ENCODE measurements around the gene BSDC1. TPM values are rescaled to one million over a fixed set of nuclear protein-coding genes. Genes with fewer than 3 reads are reported as not detected.
A peak's percentile ranks its signal among the peaks of the same experiment; 100 is the strongest.
"Not testable (repeated sequence)": the region's sequence is repeated elsewhere in the genome, so short reads cannot be mapped to it uniquely, and the experiment has no call there.

Gene BSDC1, protein sequence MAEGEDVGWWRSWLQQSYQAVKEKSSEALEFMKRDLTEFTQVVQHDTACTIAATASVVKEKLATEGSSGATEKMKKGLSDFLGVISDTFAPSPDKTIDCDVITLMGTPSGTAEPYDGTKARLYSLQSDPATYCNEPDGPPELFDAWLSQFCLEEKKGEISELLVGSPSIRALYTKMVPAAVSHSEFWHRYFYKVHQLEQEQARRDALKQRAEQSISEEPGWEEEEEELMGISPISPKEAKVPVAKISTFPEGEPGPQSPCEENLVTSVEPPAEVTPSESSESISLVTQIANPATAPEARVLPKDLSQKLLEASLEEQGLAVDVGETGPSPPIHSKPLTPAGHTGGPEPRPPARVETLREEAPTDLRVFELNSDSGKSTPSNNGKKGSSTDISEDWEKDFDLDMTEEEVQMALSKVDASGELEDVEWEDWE
- 48.3 and 54.4 TPM in 2 replicates for total RNA-seq (2014; rRNA removed; shearing (Covaris generic))

DNA sequence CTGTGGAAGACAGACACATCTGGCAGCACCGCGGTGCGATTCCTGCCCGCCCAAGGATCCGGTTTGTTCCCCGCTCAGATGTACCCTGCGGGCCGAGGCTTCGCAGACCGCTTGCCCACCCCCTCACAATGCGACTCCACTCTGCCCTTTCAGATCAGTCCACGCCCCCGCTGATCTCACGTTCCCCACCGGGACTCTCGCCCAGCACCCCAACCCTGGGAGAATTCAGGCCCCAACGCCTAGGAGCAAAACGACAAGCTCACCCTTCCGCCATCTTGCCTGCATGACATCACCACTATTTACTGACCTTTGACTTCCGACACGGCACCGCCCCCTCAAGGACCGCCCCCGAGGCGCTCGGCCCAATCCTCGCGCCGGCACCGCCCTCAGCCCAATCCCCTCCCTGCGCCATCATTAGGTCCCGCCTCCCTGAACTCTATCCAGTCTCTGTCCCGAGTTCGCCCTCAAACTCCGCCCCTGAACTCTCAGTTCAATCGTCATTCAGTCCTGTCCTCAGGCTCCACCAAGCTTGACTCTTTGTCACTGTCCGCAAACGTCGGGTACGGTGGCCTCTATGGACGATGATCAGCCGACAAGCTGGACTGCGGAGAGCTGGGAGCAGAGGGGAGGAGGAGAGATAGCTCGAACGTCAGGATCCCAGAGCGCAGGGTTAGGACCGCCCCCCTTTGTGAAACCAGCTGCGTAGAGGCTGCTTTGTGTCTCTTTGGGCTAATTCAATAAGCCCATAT, at the start of gene BSDC1:
TSS of gene BSDC1 (minus strand) at position 301 of the 749 bp plus-strand sequence. CDS start at position 274, 27 bp downstream.
- peak; percentile 99 for DNase-seq (ENCODE audit: low spot score)

DNA sequence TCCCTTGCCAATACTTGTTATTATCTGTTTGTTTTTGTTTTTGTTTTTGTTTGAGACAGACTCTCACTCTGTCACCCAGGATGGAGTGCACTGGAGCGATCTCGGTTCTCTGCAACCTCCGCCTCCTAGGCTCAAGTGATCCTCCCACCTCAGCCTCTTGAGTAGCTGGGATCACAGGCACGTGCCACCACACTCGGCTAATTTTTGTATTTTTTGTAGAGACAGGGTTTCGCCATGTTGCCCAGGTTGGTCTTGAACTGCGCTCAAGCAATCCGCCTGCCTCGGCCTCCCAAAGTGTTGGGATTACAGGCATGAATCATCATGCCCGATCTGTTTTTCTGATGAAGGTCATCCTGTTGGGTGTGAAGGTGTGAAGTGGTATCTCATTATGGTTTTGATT, 47.2 kb upstream of the BSDC1 start:
- not testable (repeated sequence) for DNase-seq (ENCODE audit: low spot score)

DNA sequence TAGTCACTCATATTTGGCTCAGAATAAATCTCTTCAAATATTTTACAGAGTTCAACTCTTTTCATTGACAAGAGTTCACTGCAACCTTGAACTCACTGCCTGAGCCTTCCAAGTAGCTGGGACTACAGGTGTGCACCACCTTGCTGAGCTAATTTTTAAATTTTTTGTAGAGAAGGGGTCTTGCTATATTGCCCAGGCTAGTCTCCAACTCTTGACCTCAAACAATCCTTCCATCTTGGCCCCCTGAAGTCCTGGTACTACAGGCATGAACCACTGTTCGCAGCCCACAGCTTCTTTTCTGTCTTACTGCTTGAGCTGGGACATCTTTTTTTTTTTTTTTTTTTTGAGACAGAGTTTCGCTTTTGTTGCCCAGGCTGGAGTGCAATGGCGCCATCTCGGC, 44.5 kb upstream of the BSDC1 start:
- not testable (repeated sequence) for DNase-seq (ENCODE audit: low spot score)

DNA sequence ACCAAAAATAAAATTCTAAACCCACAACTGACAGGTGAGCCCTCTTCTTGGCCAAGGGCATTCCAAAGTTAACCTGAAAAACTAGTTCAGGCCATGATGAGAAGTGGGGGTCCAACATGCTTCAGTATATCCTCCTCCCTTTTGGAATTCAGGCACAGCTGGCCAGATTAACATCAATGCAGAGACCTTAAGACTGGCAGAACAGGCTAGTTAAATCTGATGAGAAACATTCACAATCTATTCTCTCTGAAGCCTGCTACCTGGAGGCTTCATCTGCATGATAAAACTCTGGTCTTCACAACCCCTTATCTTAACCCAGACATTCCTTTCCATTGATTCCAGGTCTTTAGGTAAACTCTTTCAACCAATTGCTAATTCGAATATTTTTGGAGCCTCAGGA, 43.9 kb upstream of the BSDC1 start:
- no peak for DNase-seq (ENCODE audit: low spot score)

DNA sequence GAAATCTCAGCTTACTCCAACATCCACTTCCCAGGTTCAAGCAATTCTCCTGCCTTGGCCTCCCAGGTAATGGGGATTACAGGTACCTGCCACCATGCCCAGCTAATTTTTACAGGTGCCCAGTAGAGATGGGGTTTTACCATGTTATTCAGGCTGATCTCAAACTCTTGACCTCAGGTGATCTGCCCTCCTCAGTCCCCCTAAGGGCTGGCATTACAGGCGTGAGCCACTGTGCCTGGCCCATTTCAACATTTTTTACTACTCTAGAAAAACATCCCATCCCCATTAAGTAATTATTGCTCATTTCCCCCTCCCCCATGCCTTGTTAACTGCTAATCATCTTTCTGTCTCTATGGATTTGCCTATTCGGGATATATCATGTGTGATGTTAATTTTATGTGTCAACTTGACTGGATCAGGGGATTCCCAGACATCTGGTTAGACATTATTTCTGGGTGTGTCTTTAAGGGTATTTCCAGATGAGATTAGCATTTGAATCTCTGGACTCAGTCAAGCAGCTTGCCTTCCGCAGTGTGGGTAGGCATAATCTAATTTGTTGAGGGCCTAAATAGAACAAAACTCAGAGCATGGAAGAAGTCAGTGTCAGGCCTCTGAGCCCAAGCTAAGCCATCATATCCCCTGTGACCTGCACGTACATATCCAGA, 37.6 kb upstream of the BSDC1 start:
- DNase-seq (ENCODE audit: low spot score), result no peak

DNA sequence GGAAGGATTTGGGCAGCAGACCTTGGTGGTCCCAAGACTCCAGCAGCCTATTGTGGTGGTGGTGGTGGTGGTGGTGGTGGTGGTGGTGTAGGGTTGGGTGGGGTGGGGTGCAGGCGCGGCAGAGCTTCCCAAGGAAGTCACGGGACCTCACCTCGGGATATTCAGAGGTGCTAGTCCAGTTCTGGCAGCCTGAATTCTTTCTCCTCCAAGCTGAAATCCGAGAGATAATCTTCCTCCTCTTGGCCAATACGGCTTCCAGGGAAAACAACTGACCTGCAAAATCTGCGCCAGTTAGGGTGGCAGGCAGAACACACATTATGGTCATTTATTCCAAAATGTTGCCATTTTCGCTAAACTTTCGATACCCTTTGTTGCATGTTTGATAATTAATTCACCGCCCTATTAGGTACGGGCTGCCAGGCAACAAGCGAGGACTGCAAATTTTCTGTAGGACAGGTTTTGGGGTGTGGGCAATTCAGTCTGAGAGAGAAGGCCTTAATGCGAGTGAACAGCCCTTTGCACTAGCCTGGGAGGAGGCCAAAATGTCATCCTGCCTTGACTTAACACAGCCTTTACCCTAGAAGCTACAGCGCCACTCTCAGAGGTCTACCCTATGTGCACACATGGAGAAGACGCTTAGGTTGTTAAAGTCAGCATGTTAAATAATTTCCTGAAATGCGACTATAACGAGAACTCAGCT, 33.2 kb upstream of the BSDC1 start:
- no peak for DNase-seq (ENCODE audit: low spot score)

DNA sequence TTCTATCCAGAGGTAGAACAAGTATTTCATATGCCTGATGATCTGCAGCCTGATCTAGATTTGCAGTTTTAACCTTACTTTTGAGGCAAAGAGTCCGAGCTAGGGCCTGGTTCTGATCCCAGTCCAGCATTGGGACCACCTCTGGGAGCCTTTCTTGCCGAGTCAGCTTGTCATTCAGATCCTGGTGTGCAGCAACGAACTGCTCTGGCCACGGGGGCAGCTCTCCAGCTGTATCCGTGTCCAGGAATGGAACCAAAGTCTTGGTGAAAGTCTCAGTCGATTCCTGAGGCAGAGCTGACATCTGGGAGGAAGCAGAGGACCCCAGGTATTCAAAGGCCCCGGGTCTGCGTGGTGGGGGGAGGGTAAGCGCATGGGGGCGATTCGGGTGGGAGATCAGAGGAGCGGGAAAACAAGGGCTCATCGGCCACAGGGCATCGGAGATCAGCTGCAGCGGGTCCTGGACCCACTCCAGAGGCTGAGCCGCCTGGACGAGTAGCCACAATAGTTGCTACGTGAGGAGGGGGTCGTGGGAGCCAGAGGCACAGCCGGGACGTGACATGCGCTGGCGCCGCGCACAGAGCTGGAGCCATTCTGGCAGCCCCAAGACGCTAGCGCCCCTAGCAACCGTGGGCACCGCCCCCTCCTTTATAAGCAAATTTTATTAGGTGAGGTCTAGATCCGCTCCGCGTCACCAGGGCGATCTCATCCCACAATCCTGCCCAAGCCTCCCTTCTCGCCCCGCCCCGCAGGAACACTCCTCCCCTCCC, 32.4 kb upstream of the BSDC1 start:
- no peak for DNase-seq (ENCODE audit: low spot score)

DNA sequence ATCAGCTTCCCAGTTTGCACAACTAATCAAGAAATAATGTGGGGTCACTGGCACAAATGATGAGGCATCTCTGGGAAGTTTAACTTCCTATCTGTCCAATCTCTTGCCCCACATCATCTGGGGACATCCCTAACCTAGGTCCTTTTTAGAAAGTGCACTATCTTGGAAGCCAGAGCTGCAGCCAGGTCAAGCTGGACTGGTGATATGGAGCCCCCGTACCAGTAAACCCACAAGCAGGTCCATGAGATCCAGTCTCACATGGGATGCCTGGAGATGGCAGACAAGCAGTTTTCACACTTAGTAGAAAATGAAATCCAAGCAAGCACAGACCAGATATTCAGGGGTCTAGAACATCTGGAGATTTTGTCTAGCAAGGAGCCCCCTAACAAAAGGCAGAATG, 27.5 kb upstream of the BSDC1 start:
- no peak for DNase-seq (ENCODE audit: low spot score)

DNA sequence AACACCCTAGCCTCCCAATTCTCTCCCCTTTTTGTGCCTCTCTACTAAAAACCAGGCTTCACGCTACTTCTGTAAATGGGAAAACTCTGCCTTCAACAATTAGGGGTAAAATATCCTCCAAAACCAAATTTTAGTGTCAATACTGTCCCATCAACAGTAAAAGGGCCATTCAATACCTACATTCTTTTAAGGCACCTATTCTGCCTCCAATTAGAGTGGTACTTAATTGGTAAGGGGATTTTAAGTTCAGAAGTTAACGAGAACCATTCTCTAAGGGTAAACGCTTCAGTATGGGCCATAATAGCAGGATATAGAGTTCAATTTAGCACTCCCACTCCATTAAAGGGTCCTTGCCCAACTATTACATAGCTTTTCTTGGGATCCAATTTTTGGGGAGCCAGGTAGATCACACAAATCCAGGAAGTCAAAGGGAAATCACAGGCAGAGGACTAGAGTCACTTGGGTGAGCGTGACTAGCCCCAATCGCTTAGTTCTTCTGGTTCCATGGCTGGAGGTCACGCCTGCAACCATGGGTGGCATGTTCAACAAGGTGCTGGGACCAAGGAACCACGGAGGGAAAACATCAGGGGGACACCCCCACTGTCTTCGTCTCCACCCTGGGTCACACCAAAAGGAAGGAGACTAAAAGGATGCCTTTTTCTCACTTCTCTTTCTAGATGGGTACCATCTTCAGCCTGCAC, 20.1 kb upstream of the BSDC1 start:
- no peak for DNase-seq (ENCODE audit: low spot score)

DNA sequence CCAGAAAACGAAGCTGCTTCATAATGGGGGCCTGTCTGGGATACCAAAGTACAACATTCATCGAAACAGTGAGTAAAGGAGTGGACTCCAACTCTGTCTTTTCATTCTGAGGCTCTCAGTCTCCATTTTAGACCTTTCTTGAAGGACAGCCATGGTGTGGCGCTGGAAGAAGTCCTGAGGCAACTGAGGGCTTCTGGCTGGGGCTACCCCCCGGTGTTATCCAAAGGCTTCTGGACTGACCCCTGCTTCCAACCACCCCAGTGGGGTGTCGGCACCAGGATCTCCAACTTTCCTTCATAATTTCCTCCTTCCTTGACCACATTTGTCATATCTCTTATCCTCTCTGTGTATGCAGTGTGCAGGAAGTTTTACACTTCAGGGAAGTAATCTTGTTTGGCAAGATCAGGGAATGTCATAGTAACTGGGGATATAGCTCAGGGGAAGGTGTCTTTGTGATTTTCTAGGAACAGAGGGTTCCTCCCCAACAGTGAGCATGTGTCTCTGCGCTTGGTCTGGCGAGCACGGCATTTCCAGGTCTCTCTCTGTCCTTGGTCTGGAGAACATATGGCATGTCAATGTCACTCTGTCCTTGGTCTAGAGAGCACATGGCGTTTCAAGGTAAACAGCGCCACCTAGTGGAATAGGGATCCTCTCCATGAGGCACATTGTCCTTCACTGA, 19.4 kb upstream of the BSDC1 start:
- DNase-seq (ENCODE audit: low spot score), result peak; percentile 90

DNA sequence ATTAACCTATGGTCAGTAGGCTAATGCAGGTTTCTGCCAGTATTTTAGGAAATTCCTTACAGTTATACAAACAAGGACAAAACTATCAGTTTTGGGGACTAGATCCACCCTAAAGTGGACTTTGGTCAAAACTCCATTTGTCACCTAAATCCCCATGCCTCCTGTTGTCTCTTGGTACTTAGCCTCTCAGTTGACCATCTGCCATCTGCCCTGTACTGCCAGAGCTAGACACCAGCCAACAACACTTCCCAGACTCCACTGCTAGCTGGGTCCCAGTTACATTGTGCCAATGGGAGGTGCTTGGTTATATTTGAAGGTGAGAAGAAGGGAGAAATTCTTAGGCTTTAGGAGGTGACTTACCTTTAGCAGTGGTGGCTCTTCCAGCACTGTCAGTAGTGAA, 17.0 kb upstream of the BSDC1 start:
- no peak for DNase-seq (ENCODE audit: low spot score)

DNA sequence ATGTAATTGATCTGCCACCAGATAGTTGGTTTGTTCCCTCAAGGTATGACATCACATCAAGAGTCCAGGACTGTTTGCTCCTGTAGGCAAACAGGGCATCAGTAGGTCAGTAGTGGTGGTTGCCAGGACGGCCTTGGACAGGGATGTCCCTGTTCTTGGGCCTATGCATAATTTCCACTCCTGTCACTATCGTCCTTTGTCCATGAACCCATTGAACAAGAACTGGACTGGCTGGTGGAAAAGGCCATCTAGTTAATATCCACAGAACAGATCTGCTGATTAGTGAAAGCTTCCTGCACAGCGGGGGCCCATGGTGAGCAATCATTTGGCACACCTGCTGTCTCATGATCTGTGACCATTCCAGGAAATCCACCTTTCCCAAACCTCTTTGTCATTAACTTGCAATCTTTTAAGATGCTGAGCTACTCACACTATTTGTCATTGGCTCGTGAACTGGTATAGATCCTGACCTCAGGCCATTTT, 12.4 kb upstream of the BSDC1 start:
- no peak for DNase-seq (ENCODE audit: low spot score)

DNA sequence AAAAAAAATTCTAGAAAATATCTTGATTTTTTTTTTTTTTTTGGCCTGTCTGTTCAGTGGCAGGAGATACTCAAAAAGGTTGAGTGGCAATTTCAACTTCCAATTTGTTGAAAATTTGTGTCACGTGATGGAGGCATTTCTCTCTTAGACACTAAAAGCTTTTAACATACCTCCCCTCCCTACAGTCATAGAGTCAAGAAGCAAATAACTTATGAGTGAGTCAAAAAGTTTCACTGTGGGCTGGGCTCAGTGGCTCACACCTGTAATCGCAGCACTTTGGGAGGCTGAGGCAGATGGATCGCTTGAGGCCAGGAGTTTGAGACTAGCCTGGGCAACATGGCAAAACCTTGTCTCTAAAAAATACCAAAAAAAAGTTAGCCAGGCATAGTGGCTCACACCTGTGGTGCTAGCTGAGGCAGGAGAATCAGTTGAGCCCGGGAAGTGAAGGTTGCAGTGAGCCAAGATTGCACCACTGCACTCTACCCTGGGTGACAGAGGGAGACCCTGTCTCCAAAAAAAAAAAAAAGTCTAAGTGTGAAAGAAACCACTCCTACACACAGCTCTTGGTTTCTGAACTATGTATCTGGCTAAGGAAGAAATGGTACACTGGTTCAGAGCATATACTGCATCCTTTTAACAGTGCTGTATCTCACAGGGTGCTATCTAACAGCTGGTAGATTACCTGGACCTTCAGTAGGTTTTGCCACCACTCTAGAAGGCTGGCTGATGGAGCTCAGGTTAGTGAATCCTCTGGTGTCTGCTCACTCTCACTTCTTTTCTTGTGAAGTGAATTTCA, 11.6 kb upstream of the BSDC1 start:
- no peak for DNase-seq (ENCODE audit: low spot score)

DNA sequence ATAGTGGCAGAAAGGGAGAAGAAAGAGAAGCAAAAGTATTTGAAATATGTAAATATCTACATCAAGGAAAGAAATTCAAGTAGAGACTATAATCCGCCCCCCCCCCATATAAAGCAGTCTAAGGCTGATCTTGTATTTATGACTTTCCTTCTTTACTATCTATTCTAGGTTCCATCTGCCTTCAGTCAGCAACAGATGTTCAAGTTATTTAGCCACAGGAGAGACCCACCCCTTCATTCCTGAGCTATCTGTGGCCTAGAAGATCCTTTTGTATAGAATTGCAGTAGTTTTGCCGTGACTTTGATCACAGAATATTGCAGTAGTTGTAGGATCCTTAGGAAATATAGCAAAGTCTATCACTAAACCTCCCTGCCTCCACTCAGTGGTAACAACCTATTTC, 10.7 kb upstream of the BSDC1 start:
- DNase-seq (ENCODE audit: low spot score), result no peak

DNA sequence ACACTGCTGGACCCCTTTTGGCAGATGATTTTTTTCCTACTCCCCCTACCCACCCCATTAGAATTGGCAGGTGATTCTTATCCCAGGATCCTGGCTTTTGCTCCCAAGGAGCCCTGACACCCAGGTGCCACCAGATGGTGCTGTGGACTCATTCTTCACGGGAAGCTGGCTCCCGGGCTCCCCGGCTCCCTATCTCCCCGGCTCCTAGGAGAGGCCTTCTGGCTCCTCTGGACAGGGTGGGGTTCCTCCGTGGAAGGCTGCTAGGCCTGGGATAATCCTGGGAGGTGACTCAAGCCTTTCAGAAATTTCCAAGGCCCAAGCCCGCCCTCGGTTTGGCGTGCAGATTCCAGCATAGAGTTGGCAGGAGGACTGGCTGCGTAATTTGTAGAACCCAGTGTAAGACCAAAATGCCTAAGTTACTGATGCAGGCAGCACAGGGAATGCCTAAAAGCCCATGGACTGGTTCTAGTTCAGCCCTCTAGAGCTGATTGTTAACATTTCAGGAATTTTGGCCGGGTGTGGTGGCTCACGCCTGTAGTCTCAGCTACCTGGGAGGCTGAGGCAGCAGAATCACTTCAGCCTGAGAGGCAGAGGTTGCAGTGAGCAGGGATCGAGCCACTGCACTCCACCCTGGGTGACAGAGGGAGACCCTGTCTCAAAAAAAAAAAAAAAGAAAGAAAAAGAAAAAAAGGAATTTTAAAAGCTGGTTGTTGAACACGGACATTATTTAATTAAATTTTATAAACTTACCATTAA, 6.8 kb upstream of the BSDC1 start:
- peak; percentile 87 for DNase-seq (ENCODE audit: low spot score)

DNA sequence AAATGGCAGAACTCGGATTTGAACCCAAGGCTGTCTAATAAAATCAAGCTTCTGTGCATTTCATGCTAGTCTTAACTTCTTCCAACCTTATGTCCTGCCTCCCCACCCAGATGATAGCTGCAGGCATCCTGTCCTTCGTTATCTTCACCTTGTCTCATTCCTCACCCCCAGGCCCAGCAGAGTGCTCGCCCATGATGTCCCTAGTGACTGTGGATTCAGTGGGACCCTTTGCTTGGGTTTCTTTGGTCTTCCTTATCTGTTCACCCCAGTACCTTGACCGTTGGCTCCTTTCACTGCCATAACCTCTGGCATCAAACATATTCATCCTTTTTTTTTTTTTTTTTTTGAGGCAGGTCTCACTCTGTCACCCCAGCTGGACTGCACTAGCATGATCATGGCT, 5.6 kb upstream of the BSDC1 start:
- DNase-seq (ENCODE audit: low spot score), result no peak

DNA sequence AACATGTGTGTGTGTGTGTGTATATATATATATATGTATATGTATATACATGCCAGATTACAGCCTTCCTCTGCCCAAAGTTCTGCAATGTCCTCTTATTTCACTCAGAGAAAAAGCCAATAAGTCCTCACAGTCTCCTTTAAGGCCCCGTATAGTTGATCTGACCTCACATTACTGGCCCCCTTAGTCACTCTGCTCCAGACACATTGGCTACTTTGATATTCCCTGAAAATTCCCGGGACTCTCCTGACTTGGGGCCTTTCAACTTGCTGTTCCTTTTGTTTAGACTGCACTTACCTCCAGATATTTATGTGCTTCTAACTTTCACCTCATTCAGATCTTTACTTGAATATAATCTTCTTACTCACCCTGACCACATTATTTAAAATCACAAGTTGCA, 4.2 kb upstream of the BSDC1 start:
- no peak for DNase-seq (ENCODE audit: low spot score)

DNA sequence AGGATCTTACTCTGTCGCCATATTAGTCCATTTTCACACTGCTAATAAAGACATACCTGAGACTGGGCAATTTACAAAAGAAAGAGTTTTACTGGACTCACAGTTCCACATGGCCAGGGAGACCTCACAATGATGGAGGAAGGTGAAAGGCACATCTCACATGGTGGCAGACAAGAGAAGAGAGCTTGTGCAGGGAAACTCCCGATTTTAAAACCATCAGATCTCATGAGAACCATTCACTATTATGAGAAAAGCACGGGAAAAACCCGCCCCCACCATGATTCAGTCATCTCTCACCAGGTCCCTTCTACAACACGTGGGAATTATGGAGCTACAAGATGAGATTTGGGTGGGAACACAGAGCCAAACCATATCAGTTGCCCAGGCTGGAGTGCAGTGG, 2.3 kb upstream of the BSDC1 start:
- not testable (repeated sequence) for DNase-seq (ENCODE audit: low spot score)

Measured in HT-29 (cell line).